Mesothelial cell of epicardium (in vitro differentiated cells): Measurements from ENCODE around the gene HMGB4. TPM values are rescaled to one million over a fixed set of nuclear protein-coding genes. Genes with fewer than 3 reads are reported as not detected.

Source experiments
- DNase-seq, 2 experiments: peaks; one replicate each; pipeline ENCODE4 v3.0.0; 2021; ENCODE audit warnings: low spot score in 2 of 2; ENCODE audit not compliant: unreplicated experiment in 2 of 2
- H3K27ac Mint-ChIP-seq: 2 replicates; pipeline ENCODE4 v1.8.0; 2021; ENCODE audit warnings: mixed read lengths
- H3K27me3 Mint-ChIP-seq: 2 replicates; pipeline ENCODE4 v1.8.0; 2021; ENCODE audit warnings: low read depth, mixed read lengths
- H3K36me3 Mint-ChIP-seq: 2 replicates; pipeline ENCODE4 v1.8.0; 2021; ENCODE audit warnings: mixed read lengths
- H3K4me1 Mint-ChIP-seq: 2 replicates; pipeline ENCODE4 v1.8.0; 2021; ENCODE audit warnings: mixed read lengths
- H3K4me3 Mint-ChIP-seq: 2 replicates; pipeline ENCODE4 v1.8.0; 2021; ENCODE audit warnings: mild to moderate bottlenecking, moderate library complexity, mixed read lengths
- H3K9me3 Mint-ChIP-seq: 2 replicates; pipeline ENCODE4 v1.8.0; 2021; ENCODE audit warnings: mixed read lengths
- total RNA-seq: library from RNA; stranded (reverse); gene quantifications from 3 replicates; pipeline ENCODE4 v1.2.1, GENCODE V29; 2021
- TF ChIP-seq, protein P1 (sequence below): fragments of 200-600 bp; sonication (generic); IDR thresholded peaks from one replicate; pipeline ENCODE4 v1.5.0; 2021; ENCODE audit warnings: antibody characterized with exemption; ENCODE audit not compliant: unreplicated experiment

The HMGB4 gene
- total RNA-seq, 1 donor from 2014 or later = not detected

GRCh38 chr1:33853431-33853830 lies 10.4 kb upstream of the HMGB4 start:
- Mint-ChIP-seq H3K4me3 (no peak overlapping the region), H3K4me1 (peaks cover 3% of the 10 kb centered on the region), H3K9me3 (no peaks in the 10 kb centered on the region), H3K36me3 (no peaks in the 10 kb centered on the region), H3K27ac (no peak overlapping the region), H3K27me3 (peaks cover 45% of the 10 kb centered on the region)
- no peak for DNase-seq
- TF ChIP-seq, protein P1, sequence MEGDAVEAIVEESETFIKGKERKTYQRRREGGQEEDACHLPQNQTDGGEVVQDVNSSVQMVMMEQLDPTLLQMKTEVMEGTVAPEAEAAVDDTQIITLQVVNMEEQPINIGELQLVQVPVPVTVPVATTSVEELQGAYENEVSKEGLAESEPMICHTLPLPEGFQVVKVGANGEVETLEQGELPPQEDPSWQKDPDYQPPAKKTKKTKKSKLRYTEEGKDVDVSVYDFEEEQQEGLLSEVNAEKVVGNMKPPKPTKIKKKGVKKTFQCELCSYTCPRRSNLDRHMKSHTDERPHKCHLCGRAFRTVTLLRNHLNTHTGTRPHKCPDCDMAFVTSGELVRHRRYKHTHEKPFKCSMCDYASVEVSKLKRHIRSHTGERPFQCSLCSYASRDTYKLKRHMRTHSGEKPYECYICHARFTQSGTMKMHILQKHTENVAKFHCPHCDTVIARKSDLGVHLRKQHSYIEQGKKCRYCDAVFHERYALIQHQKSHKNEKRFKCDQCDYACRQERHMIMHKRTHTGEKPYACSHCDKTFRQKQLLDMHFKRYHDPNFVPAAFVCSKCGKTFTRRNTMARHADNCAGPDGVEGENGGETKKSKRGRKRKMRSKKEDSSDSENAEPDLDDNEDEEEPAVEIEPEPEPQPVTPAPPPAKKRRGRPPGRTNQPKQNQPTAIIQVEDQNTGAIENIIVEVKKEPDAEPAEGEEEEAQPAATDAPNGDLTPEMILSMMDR = no peak

GRCh38 chr1:33854091-33854490 lies 9.8 kb upstream of the HMGB4 start:
- no peaks in the 10 kb centered on the region for H3K9me3 Mint-ChIP-seq
- H3K4me3 Mint-ChIP-seq = no peak overlapping the region
- peaks cover under 1% of the 10 kb centered on the region for H3K4me1 Mint-ChIP-seq
- TF ChIP-seq, protein P1 = no peak
- DNase-seq = no peak
- no peak overlapping the region for H3K27ac Mint-ChIP-seq
- peaks cover 48% of the 10 kb centered on the region for H3K27me3 Mint-ChIP-seq
- no peaks in the 10 kb centered on the region for H3K36me3 Mint-ChIP-seq

GRCh38 chr1:33860671-33861070 lies 3.2 kb upstream of the HMGB4 start:
- DNase-seq = no peak
- H3K36me3 Mint-ChIP-seq = no peaks in the 10 kb centered on the region
- H3K27ac Mint-ChIP-seq = no peak overlapping the region
- no peaks in the 10 kb centered on the region for H3K9me3 Mint-ChIP-seq
- no peak overlapping the region for H3K4me3 Mint-ChIP-seq
- TF ChIP-seq, protein P1 = no peak
- no peaks in the 10 kb centered on the region for H3K4me1 Mint-ChIP-seq
- peaks cover 41% of the 10 kb centered on the region for H3K27me3 Mint-ChIP-seq

DNA sequence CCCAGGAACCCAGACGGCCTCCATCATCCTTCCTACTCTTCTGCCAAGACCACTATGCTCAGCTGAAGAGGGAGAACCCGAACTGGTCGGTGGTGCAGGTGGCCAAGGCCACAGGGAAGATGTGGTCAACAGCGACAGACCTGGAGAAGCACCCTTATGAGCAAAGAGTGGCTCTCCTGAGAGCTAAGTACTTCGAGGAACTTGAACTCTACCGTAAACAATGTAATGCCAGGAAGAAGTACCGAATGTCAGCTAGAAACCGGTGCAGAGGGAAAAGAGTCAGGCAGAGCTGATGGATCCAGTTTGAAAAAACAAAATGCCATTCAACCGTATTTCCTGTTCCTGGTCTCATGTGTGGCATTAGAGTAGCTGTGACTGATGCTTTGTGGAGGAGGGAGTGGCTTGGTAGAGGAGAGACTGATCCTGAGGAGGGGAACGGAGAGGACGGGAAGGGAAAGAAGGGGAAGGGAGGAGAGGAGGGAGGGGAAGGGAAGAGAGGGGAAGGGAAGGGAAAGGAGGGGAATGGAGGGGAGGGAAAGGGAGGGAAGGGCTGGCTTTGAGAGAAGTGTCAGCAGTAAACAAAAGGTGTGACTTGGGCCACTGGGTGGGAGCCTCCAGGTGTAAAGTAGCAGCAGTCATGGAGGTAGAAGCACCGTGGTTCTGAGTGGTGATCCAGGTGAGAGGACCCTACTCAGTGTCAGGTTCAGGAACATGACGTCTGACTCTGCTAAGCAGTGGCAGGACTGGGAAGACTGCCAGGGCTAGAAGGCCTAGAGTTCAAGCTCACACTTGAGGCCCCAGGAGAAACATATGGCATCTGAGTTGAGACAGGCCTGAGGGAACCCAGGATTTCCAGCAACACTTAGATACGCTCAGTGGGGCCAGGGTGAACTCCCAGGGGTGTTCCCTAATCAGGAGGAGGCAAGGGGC lies 846 bp downstream of the HMGB4 start:
- Mint-ChIP-seq H3K36me3 (no peaks in the 10 kb centered on the region), H3K4me1 (no peaks in the 10 kb centered on the region), H3K27ac (no peak overlapping the region)

DNA sequence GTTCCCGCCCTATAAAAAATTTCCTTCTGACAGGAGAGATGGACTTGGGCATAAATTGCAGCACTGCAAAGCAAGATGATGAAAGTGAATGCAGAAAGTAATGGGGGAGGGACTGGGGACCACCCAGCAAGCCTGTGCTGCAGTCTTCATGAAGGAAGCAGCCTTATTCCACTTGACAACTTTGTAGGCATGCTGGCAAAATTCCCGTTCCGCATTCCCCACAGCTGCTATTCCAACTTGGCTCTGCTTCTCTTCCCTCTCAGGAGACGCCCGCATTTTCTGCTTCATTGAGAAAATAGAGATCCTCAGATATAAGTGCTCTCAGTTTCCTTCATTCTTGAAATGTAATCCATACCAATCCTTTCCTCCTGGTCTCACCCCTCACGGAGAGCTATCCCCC lies 2.4 kb downstream of the HMGB4 start:
- H3K27ac Mint-ChIP-seq = no peak overlapping the region
- H3K36me3 Mint-ChIP-seq = no peaks in the 10 kb centered on the region
- no peaks in the 10 kb centered on the region for H3K9me3 Mint-ChIP-seq
- no peaks in the 10 kb centered on the region for H3K4me1 Mint-ChIP-seq
- H3K4me3 Mint-ChIP-seq = no peak overlapping the region
- no peak for DNase-seq
- H3K27me3 Mint-ChIP-seq = peaks cover 44% of the 10 kb centered on the region
- TF ChIP-seq, protein P1 = no peak

More for the DNA sequence above, 846 bp downstream of the HMGB4 start:
- Mint-ChIP-seq H3K9me3 (no peaks in the 10 kb centered on the region), H3K27me3 (peaks cover 37% of the 10 kb centered on the region), H3K4me3 (no peak overlapping the region)
- TF ChIP-seq, protein P1 = no peak
- no peak for DNase-seq
